ENCODE data around the gene PACS1. TPM values are rescaled to one million over a fixed set of nuclear protein-coding genes. Genes with fewer than 3 reads are reported as not detected.
"Not testable (repeated sequence)": the region's sequence is repeated elsewhere in the genome, so short reads cannot be mapped to it uniquely, and the experiment has no call there.

PACS1 gene
- total and polyA plus RNA-seq, 7 experiments from 2014 or later: 48.0 to 314 (median 210) TPM

- POLR2A ChIA-PET: interaction anchor here (0.6 to 2.6 kb wide), 5 partner anchors 9 to 179 kb away, joined by 3 to 12 read pairs (median 3); partner anchors contain the start of gene RAB1B
- H3K4me1 Mint-ChIP-seq: peaks cover 20 to 76% (median 61%) of the 10 kb centered on the region in 7 donors
Observed at GRCh38 chr11:66089067-66089466, 19.0 kb downstream of the PACS1 start.

DNA sequence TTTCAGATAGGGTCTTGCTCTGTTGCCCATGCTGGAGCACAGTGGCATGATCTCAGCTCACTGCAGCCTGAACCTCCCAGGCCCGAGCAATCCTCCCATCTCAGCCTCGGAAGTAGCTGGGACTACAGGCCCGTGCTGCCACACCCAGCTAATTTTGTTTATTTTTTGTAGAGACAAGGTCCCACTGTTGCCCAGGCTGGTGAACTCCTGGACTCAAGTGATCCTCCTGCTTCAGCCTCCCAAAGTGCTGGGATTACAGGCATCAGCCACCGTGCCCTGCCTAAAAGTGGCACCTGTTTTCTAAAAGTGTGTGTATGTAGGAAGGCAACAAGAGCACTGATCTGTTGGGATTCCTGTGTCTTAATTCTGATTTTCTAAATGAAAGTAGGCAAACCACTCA is 20.2 kb downstream of the PACS1 start:
- H3K9me3 Mint-ChIP-seq: peaks cover 0 to 2% (median 0%) of the 10 kb centered on the region in 11 donors
- Histone ChIP-seq H3K9me3 (ENCODE audit: control insufficient read depth in 2 of 3, low read length in 3 of 3) (no peaks in the 10 kb centered on the region), H3K27ac (ENCODE audit: low read depth, low read length) (no peak overlapping the region), H3K4me3 (ENCODE audit: low read length) (no peak overlapping the region), H3K27me3 (ENCODE audit: control insufficient read depth in 2 of 2, insufficient read depth in 2 of 2, low read length in 2 of 2) (no peaks in the 10 kb centered on the region), H3K36me3 (ENCODE audit: control insufficient read depth in 2 of 3, insufficient read depth in 3 of 3, low read length in 3 of 3) (no peaks in the 10 kb centered on the region), H3K4me1 (ENCODE audit: control insufficient read depth in 2 of 2, insufficient read depth in 2 of 2, low read length in 2 of 2) (peaks cover 3 to 42% of the 10 kb centered on the region in 2 donors)
- CTCF ChIA-PET: interaction anchor here (0.7 to 0.8 kb wide), 2 partner anchors 9 to 157 kb away, joined by 3 to 5 read pairs; no protein-coding TSS in a partner anchor
- POLR2A ChIA-PET: interaction anchor here (0.6 to 2.0 kb wide), 2 partner anchors 9 to 13 kb away, joined by 3 to 9 read pairs; no protein-coding TSS in a partner anchor
- H3K4me3 Mint-ChIP-seq: peak overlapping the region in 3 of 10 donors; percentile 15 to 59 (median 29)
- no peaks in the 10 kb centered on the region for H3K27me3 Mint-ChIP-seq
- peak overlapping the region in 4 of 9 donors; percentile 3 to 72 (median 50) for H3K27ac Mint-ChIP-seq
- H3K4me1 Mint-ChIP-seq: peaks cover 14 to 64% (median 49%) of the 10 kb centered on the region in 7 donors
- ATAC-seq (no peak), DNase-seq (no peak)
- peaks cover 0 to 22% (median 12%) of the 10 kb centered on the region in 5 donors for H3K36me3 Mint-ChIP-seq
- intact Hi-C loops (cut with micrococcal nuclease): no loop called here

More at GRCh38 chr11:66089067-66089466, 19.0 kb downstream of the PACS1 start:
- ATAC-seq (no peak), DNase-seq (no peak)
- Mint-ChIP-seq H3K27ac (peak overlapping the region in 8 of 9 donors; percentile 10 to 97 (median 66)), H3K9me3 (peaks cover 0 to 2% (median 0%) of the 10 kb centered on the region in 11 donors), H3K4me3 (peak overlapping the region in 4 of 10 donors; percentile 7 to 59 (median 14)), H3K27me3 (no peaks in the 10 kb centered on the region), H3K36me3 (peaks cover 0 to 22% (median 12%) of the 10 kb centered on the region in 5 donors)
- Histone ChIP-seq H3K4me1 (ENCODE audit: control insufficient read depth in 2 of 2, insufficient read depth in 2 of 2, low read length in 2 of 2) (peaks cover 14 to 54% of the 10 kb centered on the region in 2 donors), H3K9me3 (ENCODE audit: control insufficient read depth in 2 of 3, low read length in 3 of 3) (no peaks in the 10 kb centered on the region), H3K27me3 (ENCODE audit: control insufficient read depth in 2 of 2, insufficient read depth in 2 of 2, low read length in 2 of 2) (no peaks in the 10 kb centered on the region), H3K4me3 (ENCODE audit: low read length) (no peak overlapping the region), H3K27ac (ENCODE audit: low read depth, low read length) (no peak overlapping the region), H3K36me3 (ENCODE audit: control insufficient read depth in 2 of 3, insufficient read depth in 3 of 3, low read length in 3 of 3) (no peaks in the 10 kb centered on the region)
- CTCF ChIA-PET: interaction anchor here (1.0 to 1.7 kb wide), 4 partner anchors 12 to 132 kb away, joined by 3 to 8 read pairs (median 4); no protein-coding TSS in a partner anchor
- intact Hi-C loops (cut with micrococcal nuclease): no loop called here

GRCh38 chr11:66092125-66092524 is 22.1 kb downstream of the PACS1 start:
- POLR2A ChIA-PET; H3K9me3 Mint-ChIP-seq; ATAC-seq; CTCF ChIA-PET; intact Hi-C loops (cut with micrococcal nuclease); H3K27ac ChIP-seq (ENCODE audit: low read depth, low read length); H3K27ac Mint-ChIP-seq; H3K36me3 ChIP-seq (ENCODE audit: control insufficient read depth in 2 of 3, insufficient read depth in 3 of 3, low read length in 3 of 3); H3K4me3 Mint-ChIP-seq; H3K9me3 ChIP-seq (ENCODE audit: control insufficient read depth in 2 of 3, low read length in 3 of 3); H3K27me3 Mint-ChIP-seq; H3K4me3 ChIP-seq (ENCODE audit: low read length); H3K27me3 ChIP-seq (ENCODE audit: control insufficient read depth in 2 of 2, insufficient read depth in 2 of 2, low read length in 2 of 2); DNase-seq: not testable (repeated sequence)
- H3K4me1 ChIP-seq (ENCODE audit: control insufficient read depth in 2 of 2, insufficient read depth in 2 of 2, low read length in 2 of 2): peaks cover 3 to 28% of the 10 kb centered on the region in 2 donors
- Mint-ChIP-seq H3K36me3 (peaks cover 0 to 24% (median 12%) of the 10 kb centered on the region in 5 donors), H3K4me1 (peaks cover 10 to 60% (median 43%) of the 10 kb centered on the region in 7 donors)

- not testable (repeated sequence) for H3K27me3 Mint-ChIP-seq; H3K4me3 ChIP-seq (ENCODE audit: low read length); H3K9me3 ChIP-seq (ENCODE audit: control insufficient read depth in 2 of 3, low read length in 3 of 3); DNase-seq; H3K9me3 Mint-ChIP-seq; ATAC-seq; H3K27me3 ChIP-seq (ENCODE audit: control insufficient read depth in 2 of 2, insufficient read depth in 2 of 2, low read length in 2 of 2); H3K36me3 ChIP-seq (ENCODE audit: control insufficient read depth in 2 of 3, insufficient read depth in 3 of 3, low read length in 3 of 3)
- Mint-ChIP-seq H3K4me3 (peak overlapping the region in 4 of 10 donors; percentile 79 to 96 (median 85)), H3K27ac (peak overlapping the region in 8 of 9 donors; percentile 85 to 99 (median 95)), H3K36me3 (peaks cover 0 to 22% (median 10%) of the 10 kb centered on the region in 5 donors), H3K4me1 (peaks cover 44 to 81% (median 56%) of the 10 kb centered on the region in 7 donors)
- ChIA-PET CTCF (interaction anchor here (0.9 kb wide), 1 partner anchor 27 kb away, joined by 4 read pairs; no protein-coding TSS in a partner anchor), POLR2A (interaction anchor here (0.7 to 5.9 kb wide), 7 partner anchors 11 to 30 kb away, joined by 3 to 45 read pairs (median 4); partner anchors contain the start of gene PACS1)
- intact Hi-C loops (cut with micrococcal nuclease): loop anchor here (1.0 to 5.0 kb wide), 6 partner anchors 15 to 35 kb away; no protein-coding TSS in a partner anchor
- Histone ChIP-seq H3K4me1 (ENCODE audit: control insufficient read depth in 2 of 2, insufficient read depth in 2 of 2, low read length in 2 of 2) (peaks cover 26 to 61% of the 10 kb centered on the region in 2 donors), H3K27ac (ENCODE audit: low read depth, low read length) (peak overlapping the region; percentile 69)
Observed at GRCh38 chr11:66099746-66100145, 29.7 kb downstream of the PACS1 start.

DNA sequence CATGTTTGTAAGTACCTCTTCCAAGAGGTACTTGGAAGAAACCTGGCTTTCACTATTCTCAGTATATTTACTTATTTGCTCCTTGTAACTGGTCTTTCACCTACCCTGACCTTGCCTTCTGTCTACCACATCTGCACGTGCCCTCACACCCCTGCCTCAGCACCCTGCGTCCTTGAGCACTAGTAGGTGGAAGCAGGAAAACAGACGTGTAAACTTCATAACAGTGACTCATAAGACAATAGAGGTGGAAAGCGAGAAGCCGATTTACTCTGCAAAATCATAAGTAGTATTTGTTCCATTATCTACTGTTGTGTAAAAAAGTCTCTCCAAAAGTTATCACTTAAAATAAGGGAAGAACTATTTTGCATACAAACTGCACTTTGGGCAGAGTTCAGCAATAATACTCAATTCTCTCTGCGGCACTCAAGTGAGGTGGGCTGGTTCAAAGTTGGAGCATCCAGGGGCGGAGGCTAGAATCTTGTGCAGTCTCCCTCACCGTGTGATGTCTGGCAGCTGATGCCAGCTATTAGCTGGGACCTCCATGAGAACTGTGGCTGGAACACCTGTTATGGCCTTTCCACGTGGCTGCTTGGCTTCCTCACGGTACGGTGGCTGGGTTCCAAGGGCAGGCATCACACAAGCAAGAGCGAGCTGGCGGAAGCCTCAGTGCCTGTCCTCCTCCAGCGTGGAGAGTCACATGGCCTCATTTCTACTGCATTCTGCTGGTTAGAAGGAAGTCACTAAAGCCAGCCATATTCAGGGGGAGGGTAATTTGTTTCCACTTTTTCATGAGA is 30.4 kb downstream of the PACS1 start:
- peaks cover 0 to 25% (median 10%) of the 10 kb centered on the region in 5 donors for H3K36me3 Mint-ChIP-seq
- H3K4me1 Mint-ChIP-seq: peaks cover 50 to 88% (median 63%) of the 10 kb centered on the region in 7 donors
- Histone ChIP-seq H3K9me3 (ENCODE audit: control insufficient read depth in 2 of 3, low read length in 3 of 3) (no peaks in the 10 kb centered on the region), H3K27me3 (ENCODE audit: control insufficient read depth in 2 of 2, insufficient read depth in 2 of 2, low read length in 2 of 2) (no peaks in the 10 kb centered on the region), H3K4me1 (ENCODE audit: control insufficient read depth in 2 of 2, insufficient read depth in 2 of 2, low read length in 2 of 2) (peaks cover 27 to 68% of the 10 kb centered on the region in 2 donors), H3K4me3 (ENCODE audit: low read length) (peak overlapping the region; percentile 55), H3K36me3 (ENCODE audit: control insufficient read depth in 2 of 3, insufficient read depth in 3 of 3, low read length in 3 of 3) (no peaks in the 10 kb centered on the region), H3K27ac (ENCODE audit: low read depth, low read length) (peak overlapping the region; percentile 69)
- no peaks in the 10 kb centered on the region for H3K9me3 Mint-ChIP-seq
- peak overlapping the region; percentile 79 to 96 (median 86) for H3K4me3 Mint-ChIP-seq
- ChIA-PET CTCF (interaction anchor here (0.7 to 1.8 kb wide), 6 partner anchors 14 to 32 kb away, joined by 3 to 5 read pairs (median 3); no protein-coding TSS in a partner anchor), POLR2A (interaction anchor here (0.7 to 6.7 kb wide), 11 partner anchors 11 to 31 kb away, joined by 3 to 78 read pairs (median 7); partner anchors contain the start of gene PACS1)
- no peaks in the 10 kb centered on the region for H3K27me3 Mint-ChIP-seq
- ATAC-seq (peak; percentile 98), DNase-seq (peak; percentile 29 to 83 (median 80))
- peak overlapping the region; percentile 85 to 99 (median 94) for H3K27ac Mint-ChIP-seq
- intact Hi-C loops (cut with micrococcal nuclease): loop anchor here (1.0 to 5.0 kb wide), 7 partner anchors 14 to 48 kb away; partner anchors contain the start of gene SF3B2 (in 1 of the 2)

DNA sequence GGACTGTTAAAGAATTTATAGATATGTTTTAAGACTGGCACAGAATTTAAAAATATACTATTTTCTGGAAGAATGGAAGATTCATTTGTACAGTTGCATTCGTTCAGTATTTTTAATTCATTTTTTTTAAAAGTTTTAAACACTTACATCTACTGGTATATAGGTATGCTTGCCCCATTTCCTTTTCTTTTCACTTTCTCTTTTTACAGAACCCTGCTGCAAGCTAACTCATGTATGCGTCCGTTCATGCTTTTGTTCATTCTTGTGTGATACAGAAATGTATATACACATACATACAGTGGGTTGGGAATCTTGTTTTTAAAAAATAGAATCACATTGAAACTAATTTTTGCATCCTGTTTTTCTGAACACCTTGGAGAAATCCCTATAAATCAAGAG is 31.0 kb downstream of the PACS1 start:
- H3K27ac ChIP-seq (ENCODE audit: low read depth, low read length): peak overlapping the region; percentile 69
- no peaks in the 10 kb centered on the region for H3K36me3 ChIP-seq (ENCODE audit: control insufficient read depth in 2 of 3, insufficient read depth in 3 of 3, low read length in 3 of 3)
- no peaks in the 10 kb centered on the region for H3K9me3 ChIP-seq (ENCODE audit: control insufficient read depth in 2 of 3, low read length in 3 of 3)
- DNase-seq (no peak), ATAC-seq (peak; percentile 68)
- ChIA-PET POLR2A (interaction anchor here (1.0 to 6.7 kb wide), 10 partner anchors 11 to 31 kb away, joined by 3 to 78 read pairs (median 10); partner anchors contain the start of gene PACS1), CTCF (interaction anchor here (0.7 to 1.8 kb wide), 7 partner anchors 11 to 32 kb away, joined by 3 to 5 read pairs (median 3); no protein-coding TSS in a partner anchor)
- Mint-ChIP-seq H3K36me3 (peaks cover 0 to 26% (median 10%) of the 10 kb centered on the region in 5 donors), H3K27ac (peak overlapping the region; percentile 85 to 99 (median 94)), H3K4me1 (peaks cover 56 to 91% (median 69%) of the 10 kb centered on the region in 7 donors), H3K4me3 (peak overlapping the region; percentile 79 to 96 (median 86)), H3K27me3 (no peaks in the 10 kb centered on the region), H3K9me3 (no peaks in the 10 kb centered on the region)
- peaks cover 27 to 74% of the 10 kb centered on the region in 2 donors for H3K4me1 ChIP-seq (ENCODE audit: control insufficient read depth in 2 of 2, insufficient read depth in 2 of 2, low read length in 2 of 2)
- no peaks in the 10 kb centered on the region for H3K27me3 ChIP-seq (ENCODE audit: control insufficient read depth in 2 of 2, insufficient read depth in 2 of 2, low read length in 2 of 2)
- H3K4me3 ChIP-seq (ENCODE audit: low read length): peak overlapping the region; percentile 55
- intact Hi-C loops (cut with micrococcal nuclease): loop anchor here (1.0 to 5.0 kb wide), 4 partner anchors 14 to 49 kb away; partner anchors contain the start of gene SF3B2 (in 1 of the 2)

All from naive thymus-derived CD4-positive, alpha-beta T cell (primary cell).